PFSK-1 (cell line): ENCODE data around the gene KCNJ15.

Source experiments
- POLR2AphosphoS5 ChIP-seq: IDR thresholded peaks from 2 replicates; pipeline ENCODE4 v1.6.1; 2012; ENCODE audit warnings: low read depth, mild to moderate bottlenecking, control low read depth, low read length, moderate library complexity
- TAF1 ChIP-seq: IDR thresholded peaks from 2 replicates; pipeline ENCODE4 v1.6.1; 2012; ENCODE audit warnings: low read length, control low read depth, borderline replicate concordance; ENCODE audit not compliant: insufficient read depth

DNA sequence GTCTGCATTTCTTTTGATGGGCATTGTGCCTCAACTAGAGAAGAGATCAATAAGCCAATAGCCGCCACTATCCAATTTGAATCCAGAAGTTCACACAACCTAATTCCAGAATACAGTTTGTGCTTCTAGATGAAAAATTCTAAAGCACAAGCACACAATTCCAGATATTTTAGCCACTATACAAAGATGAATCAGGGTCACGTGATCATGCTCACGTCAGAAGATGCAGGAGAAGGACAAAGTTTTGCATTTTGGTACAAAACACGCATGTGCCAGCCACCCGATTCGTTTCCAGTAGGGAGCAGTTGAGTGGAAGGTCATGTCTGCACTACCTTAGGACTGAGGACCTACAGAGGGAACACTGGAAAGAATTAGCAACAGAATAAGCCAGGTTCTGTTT, 3.6 kb downstream of the KCNJ15 start:
- TF ChIP-seq POLR2AphosphoS5 (no peak), TAF1 (no peak)
